OCI-LY3 (cell line): ENCODE data around the gene ELL2.
"Not testable (repeated sequence)": the region's sequence is repeated elsewhere in the genome, so short reads cannot be mapped to it uniquely, and the experiment has no call there.

Experiments
- H2AFZ ChIP-seq: fragments of 200-600, 300-600 bp; shearing (Covaris generic); 2 replicates; pipeline ENCODE4 v1.6.0; 2014; ENCODE audit warnings: antibody characterized with exemption, low read depth, low read length
- H3K27ac ChIP-seq: fragments of 200-600, 300-600 bp; sonication (generic); 2 replicates; pipeline ENCODE4 v1.5.1; 2014; ENCODE audit warnings: mild to moderate bottlenecking, low read length, moderate library complexity, mixed read lengths
- H3K27me3 ChIP-seq: fragments of 200-600, 300-600 bp; sonication (generic); 2 replicates; pipeline ENCODE4 v1.6.1; 2014; ENCODE audit warnings: low read depth, low read length, mixed read lengths
- H3K36me3 ChIP-seq: fragments of 200-600, 300-600 bp; sonication (generic); replicated peaks from 2 replicates; pipeline ENCODE3; 2014; ENCODE audit warnings: low read depth, low read length, mixed read lengths
- H3K4me1 ChIP-seq: fragments of 300-600, 200-600 bp; sonication (generic); 2 replicates; pipeline ENCODE4 v1.6.1; 2014; ENCODE audit warnings: low read length, mixed read lengths
- H3K4me2 ChIP-seq: fragments of 200-600, 300-600 bp; sonication (generic); 2 replicates; pipeline ENCODE4 v1.6.1; 2014; ENCODE audit warnings: low read length, mixed read lengths
- H3K4me3 ChIP-seq: fragments of 300-600, 200-600 bp; sonication (generic); 2 replicates; pipeline ENCODE4 v1.5.1; 2014; ENCODE audit warnings: antibody characterized with exemption, mild to moderate bottlenecking, low read length, moderate library complexity
- H3K79me2 ChIP-seq: fragments of 300-600, 200-600 bp; shearing (Covaris generic); 2 replicates; pipeline ENCODE4 v1.6.1; 2014; ENCODE audit warnings: mild to moderate bottlenecking, low read length, mixed read lengths
- H3K9ac ChIP-seq: fragments of 300-600, 200-600 bp; shearing (Covaris generic); 2 replicates; pipeline ENCODE4 v1.6.0; 2014; ENCODE audit warnings: mild to moderate bottlenecking, low read length, moderate library complexity
- H3K9me3 ChIP-seq: fragments of 200-600, 300-600 bp; shearing (Covaris generic); 2 replicates; pipeline ENCODE4 v1.6.1; 2014; ENCODE audit warnings: low read length, mixed read lengths; ENCODE audit not compliant: insufficient read depth
- H4K20me1 ChIP-seq: fragments of 200-600, 300-600 bp; sonication (generic); 2 replicates; pipeline ENCODE4 v1.6.1; 2016; ENCODE audit warnings: low read length, mixed read lengths; ENCODE audit not compliant: insufficient read depth
- EZH2phosphoT487 ChIP-seq: fragments of 200-600 bp; shearing (Covaris generic); IDR thresholded peaks from 2 replicates; pipeline ENCODE4 v1.6.1; 2018; ENCODE audit warnings: antibody characterized with exemption, mixed run types, low read depth
- TF ChIP-seq, protein P1 (sequence below): fragments of 200-600, 300-600 bp; sonication (generic); IDR thresholded peaks from 2 replicates; pipeline ENCODE4 v1.5.1; 2014; ENCODE audit warnings: antibody characterized with exemption, low read length, low read depth

Gene ELL2

DNA sequence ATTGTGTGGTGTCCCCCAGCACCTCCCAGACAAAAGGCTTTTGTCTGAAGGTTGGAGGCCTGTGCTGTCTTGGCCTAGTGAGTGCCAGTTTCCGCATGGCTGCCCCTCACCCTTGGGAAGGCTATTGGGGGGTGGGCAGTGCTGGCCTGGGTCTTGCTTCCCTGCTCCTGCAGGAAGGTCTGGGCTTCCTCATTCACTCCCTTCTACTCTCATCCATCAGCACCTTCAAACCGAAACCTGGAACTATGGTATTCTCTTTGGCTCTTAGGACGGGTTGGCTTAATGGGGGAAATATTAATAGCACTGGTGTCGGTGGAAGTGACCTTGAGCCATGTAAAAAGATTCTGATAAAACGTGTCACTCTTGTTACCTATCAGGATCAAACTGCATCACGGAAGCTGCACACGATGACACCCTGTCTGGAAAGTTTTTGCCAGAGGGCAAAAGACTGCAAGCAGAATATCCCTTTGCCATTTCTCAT lies 105.1 kb downstream of the ELL2 start:
- Histone ChIP-seq H3K27me3 (0 out of 2 replicates have a peak, but pooled peaks cover under 1% of the 10 kb centered on the region), H3K4me3 (no peak overlapping the region), H3K4me2 (no peak overlapping the region), H3K9me3 (no peaks in the 10 kb centered on the region), H3K36me3 (no peaks in the 10 kb centered on the region), H2AFZ (no peak overlapping the region), H3K9ac (no peak overlapping the region), H3K79me2 (no peaks in the 10 kb centered on the region), H3K4me1 (peaks cover 15% of the 10 kb centered on the region), H4K20me1 (no peaks in the 10 kb centered on the region), H3K27ac (no peak overlapping the region)
- TF ChIP-seq, protein P1, sequence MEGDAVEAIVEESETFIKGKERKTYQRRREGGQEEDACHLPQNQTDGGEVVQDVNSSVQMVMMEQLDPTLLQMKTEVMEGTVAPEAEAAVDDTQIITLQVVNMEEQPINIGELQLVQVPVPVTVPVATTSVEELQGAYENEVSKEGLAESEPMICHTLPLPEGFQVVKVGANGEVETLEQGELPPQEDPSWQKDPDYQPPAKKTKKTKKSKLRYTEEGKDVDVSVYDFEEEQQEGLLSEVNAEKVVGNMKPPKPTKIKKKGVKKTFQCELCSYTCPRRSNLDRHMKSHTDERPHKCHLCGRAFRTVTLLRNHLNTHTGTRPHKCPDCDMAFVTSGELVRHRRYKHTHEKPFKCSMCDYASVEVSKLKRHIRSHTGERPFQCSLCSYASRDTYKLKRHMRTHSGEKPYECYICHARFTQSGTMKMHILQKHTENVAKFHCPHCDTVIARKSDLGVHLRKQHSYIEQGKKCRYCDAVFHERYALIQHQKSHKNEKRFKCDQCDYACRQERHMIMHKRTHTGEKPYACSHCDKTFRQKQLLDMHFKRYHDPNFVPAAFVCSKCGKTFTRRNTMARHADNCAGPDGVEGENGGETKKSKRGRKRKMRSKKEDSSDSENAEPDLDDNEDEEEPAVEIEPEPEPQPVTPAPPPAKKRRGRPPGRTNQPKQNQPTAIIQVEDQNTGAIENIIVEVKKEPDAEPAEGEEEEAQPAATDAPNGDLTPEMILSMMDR = no peak
- TF ChIP-seq EZH2phosphoT487 = no peak

DNA sequence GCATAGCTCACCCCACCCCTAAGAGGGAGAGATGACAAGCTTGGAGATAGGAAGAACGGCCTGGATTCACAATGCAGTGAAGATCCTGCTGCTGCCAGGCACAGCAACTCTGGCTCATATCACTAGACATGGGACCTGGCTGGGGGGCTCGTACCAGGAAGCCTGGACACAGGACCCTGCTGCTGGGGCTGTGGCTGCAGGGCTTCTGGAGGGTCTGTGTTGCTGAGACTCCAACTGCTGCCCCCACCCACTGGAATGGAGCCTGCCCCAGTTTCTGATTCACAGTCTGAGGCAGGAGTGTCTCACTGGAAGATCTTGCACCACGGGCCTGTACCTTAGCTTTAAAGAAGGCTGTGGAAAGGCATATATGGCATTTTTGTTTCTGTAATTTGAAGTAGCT lies 108.2 kb downstream of the ELL2 start:
- Histone ChIP-seq H3K4me1 (peaks cover 3% of the 10 kb centered on the region), H3K36me3 (no peaks in the 10 kb centered on the region), H3K9me3 (no peaks in the 10 kb centered on the region), H3K27ac (no peak overlapping the region), H3K27me3 (no peaks in the 10 kb centered on the region), H3K79me2 (no peaks in the 10 kb centered on the region), H3K9ac (no peak overlapping the region), H3K4me3 (no peak overlapping the region), H2AFZ (no peak overlapping the region), H4K20me1 (no peaks in the 10 kb centered on the region), H3K4me2 (no peak overlapping the region)
- TF ChIP-seq, protein P1 = no peak
- TF ChIP-seq EZH2phosphoT487 = no peak

GRCh38 chr5:95852567-95852966 lies 109.1 kb downstream of the ELL2 start:
- no peak overlapping the region for H3K9ac ChIP-seq
- H3K4me1 ChIP-seq = no peaks in the 10 kb centered on the region
- H3K4me3 ChIP-seq = no peak overlapping the region
- H3K9me3 ChIP-seq = no peaks in the 10 kb centered on the region
- no peaks in the 10 kb centered on the region for H3K36me3 ChIP-seq
- H3K27ac ChIP-seq = no peak overlapping the region
- H3K79me2 ChIP-seq = no peaks in the 10 kb centered on the region
- no peaks in the 10 kb centered on the region for H4K20me1 ChIP-seq
- H3K27me3 ChIP-seq = 0 out of 2 replicates have a peak, but pooled peaks cover 5% of the 10 kb centered on the region
- H3K4me2 ChIP-seq = no peak overlapping the region
- H2AFZ ChIP-seq = no peak overlapping the region
- TF ChIP-seq EZH2phosphoT487 = no peak
- TF ChIP-seq, protein P1 = no peak

DNA sequence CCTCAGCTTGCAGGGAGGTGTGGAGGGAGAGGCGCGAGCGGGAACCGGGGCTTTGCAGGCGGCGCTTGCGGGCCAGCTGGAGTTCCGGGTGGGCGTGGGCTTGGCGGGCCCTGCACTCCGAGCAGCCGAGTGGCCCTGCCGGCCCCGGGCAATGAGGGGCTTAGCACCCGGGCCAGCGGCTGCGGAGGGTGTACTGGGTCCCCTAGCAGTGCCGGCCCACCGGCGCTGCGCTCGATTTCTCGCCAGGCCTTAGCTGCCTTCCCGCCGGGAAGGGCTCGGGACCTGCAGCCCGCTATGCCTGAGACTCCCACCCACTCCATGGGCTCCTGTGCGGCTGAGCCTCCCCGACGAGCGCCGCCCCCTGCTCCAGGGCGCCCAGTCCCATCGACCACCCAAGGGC lies 110.5 kb downstream of the ELL2 start:
- H2AFZ ChIP-seq = not testable (repeated sequence)

DNA sequence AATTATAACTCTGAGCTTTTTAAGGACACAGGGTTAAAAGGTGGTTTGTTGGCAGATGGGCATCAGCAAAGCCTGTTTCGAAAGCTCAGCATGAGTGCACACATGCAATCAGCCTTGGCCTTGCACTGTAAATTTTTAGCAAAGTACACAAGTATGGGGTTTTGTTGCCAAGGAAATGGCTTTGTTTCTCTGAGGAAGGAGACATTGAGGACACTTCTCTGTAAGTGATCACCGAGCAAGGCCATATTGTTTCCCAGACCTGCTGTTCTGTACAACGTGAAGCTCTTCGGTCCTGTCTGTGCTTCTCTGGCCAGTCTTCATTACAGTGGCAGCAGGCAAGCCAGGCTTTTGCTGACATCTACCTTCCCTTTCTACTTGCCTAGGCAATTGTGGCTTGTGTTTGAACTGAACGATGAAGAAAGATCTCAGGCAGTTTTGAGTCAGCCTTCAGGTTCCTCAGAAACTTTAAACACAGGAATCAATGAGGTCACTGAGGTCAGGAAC lies 111.2 kb downstream of the ELL2 start:
- H2AFZ ChIP-seq = no peak overlapping the region
- no peaks in the 10 kb centered on the region for H4K20me1 ChIP-seq
- no peak overlapping the region for H3K27ac ChIP-seq
- H3K4me1 ChIP-seq = 0 out of 2 replicates have a peak, but pooled peaks cover 3% of the 10 kb centered on the region
- no peak overlapping the region for H3K4me2 ChIP-seq
- H3K9ac ChIP-seq = no peak overlapping the region
- no peaks in the 10 kb centered on the region for H3K79me2 ChIP-seq
- 0 out of 2 replicates have a peak, but pooled peaks cover 7% of the 10 kb centered on the region for H3K27me3 ChIP-seq
- TF ChIP-seq, protein P1 = no peak
- TF ChIP-seq EZH2phosphoT487 = no peak
- no peaks in the 10 kb centered on the region for H3K36me3 ChIP-seq
- no peaks in the 10 kb centered on the region for H3K9me3 ChIP-seq
- H3K4me3 ChIP-seq = no peak overlapping the region

More for the DNA sequence above, 110.5 kb downstream of the ELL2 start:
- not testable (repeated sequence) for H3K27ac ChIP-seq, H3K9ac ChIP-seq, H3K4me3 ChIP-seq, H3K9me3 ChIP-seq, H3K4me2 ChIP-seq, H3K79me2 ChIP-seq, H4K20me1 ChIP-seq, H3K4me1 ChIP-seq, H3K36me3 ChIP-seq, H3K27me3 ChIP-seq
